A549 (cell line): ENCODE results near the gene RSRC1. TPM values are rescaled to one million over a fixed set of nuclear protein-coding genes. Genes with fewer than 3 reads are reported as not detected.

Experiments
- ATAC-seq, 2 experiments: fragments of 200-7000 bp in 1 of 2; fragments of >200 bp in 1 of 2; cut with Nextera tagmentation in 1 of 2; cut with Tn5 transposase in 1 of 2; 3 replicates each; pipeline versions ENCODE4 v1.8.0 to v1.9.1; 2018 to 2020; ENCODE audit warnings: mild to moderate bottlenecking in 1 of 2, moderate library complexity in 1 of 2
- CTCF ChIA-PET: fragments of 300-600 bp; sonication (Branson Sonifier 250); formaldehyde crosslinking; extraction: SDS; loops from one replicate; lab custom pipeline; 2021; ENCODE audit warnings: antibody characterized with exemption, inconsistent platforms; lab: Yijun Ruan, JAX
- POLR2A ChIA-PET: fragments of 350-600 bp; formaldehyde crosslinking; extraction: SDS; loops from one replicate; lab custom pipeline; 2021; ENCODE audit warnings: antibody characterized with exemption, inconsistent platforms; lab: Yijun Ruan, JAX
- DNase-seq, 2 experiments: peaks; one replicate each; pipeline versions ENCODE4 v3.0.0 to v3.0.0-alpha.2; 2011 to 2016; ENCODE audit warnings: low read depth in 1 of 2, low spot score in 1 of 2
- FAIRE-seq: peaks from 2 replicates; lab custom pipeline; 2011; peaks lifted over from hg19 to GRCh38; lab: Jason Lieb, UNC
- H3K27ac ChIP-seq, 2 experiments: fragments of >200 bp; sonication (Bioruptor Twin); formaldehyde crosslinking; 3 replicates each; pipeline ENCODE4 v1.5.1; 2016 to 2017
- H3K4me1 ChIP-seq: fragments of >200 bp; sonication (Bioruptor Twin); formaldehyde crosslinking; 3 replicates; pipeline ENCODE4 v1.6.1; 2016
- H3K4me2 ChIP-seq: fragments of >200 bp; sonication (Bioruptor Twin); formaldehyde crosslinking; 3 replicates; pipeline ENCODE4 v1.6.1; 2016
- H3K4me3 ChIP-seq: fragments of >200 bp; sonication (Bioruptor Twin); formaldehyde crosslinking; 3 replicates; pipeline ENCODE4 v1.5.1; 2016
- H3K9me3 ChIP-seq: fragments of >200 bp; sonication (Bioruptor Twin); formaldehyde crosslinking; 3 replicates; pipeline ENCODE4 v1.6.1; 2016
- ATOH8 ChIP-seq: fragments of 250-450 bp; sonication (Bioruptor Pico); IDR thresholded peaks from 2 replicates; pipeline ENCODE4 v1.5.0; 2020; ENCODE audit warnings: low read depth, mild to moderate bottlenecking, moderate library complexity
- BHLHE40 ChIP-seq: IDR thresholded peaks from 2 replicates; pipeline ENCODE4 v1.6.1; 2012; ENCODE audit warnings: low read depth, low read length, inconsistent platforms
- CBX8 ChIP-seq: fragments of 200-600 bp; sonication (generic); IDR thresholded peaks from 2 replicates; pipeline ENCODE4 v1.6.1; 2016
- CHD2 ChIP-seq: fragments of 150-350 bp; IDR thresholded peaks from 2 replicates; pipeline ENCODE4 v1.6.1; 2014; ENCODE audit warnings: low read length; ENCODE audit not compliant: partially characterized antibody
- E2F6 ChIP-seq: IDR thresholded peaks from 2 replicates; pipeline ENCODE4 v1.6.1; 2012; ENCODE audit warnings: low read depth, borderline replicate concordance
- EHMT2 ChIP-seq: fragments of 200-600 bp; sonication (generic); IDR thresholded peaks from 2 replicates; pipeline ENCODE4 v1.6.1; 2016; ENCODE audit warnings: antibody characterized with exemption, low read depth, mild to moderate bottlenecking, moderate library complexity
- ELK1 ChIP-seq: fragments of 150-350 bp; IDR thresholded peaks from 2 replicates; pipeline ENCODE4 v1.6.1; 2014; ENCODE audit warnings: low read depth, mild to moderate bottlenecking, low read length
- ESRRA ChIP-seq: fragments of 150-350 bp; IDR thresholded peaks from 2 replicates; pipeline ENCODE4 v1.6.1; 2014; ENCODE audit warnings: mild to moderate bottlenecking, low read length, borderline replicate concordance
- FOSB ChIP-seq: fragments of 250-450 bp; sonication (Bioruptor Pico); IDR thresholded peaks from 2 replicates; pipeline ENCODE4 v1.5.0; 2020; ENCODE audit warnings: mild to moderate bottlenecking, moderate library complexity
- FOXS1 ChIP-seq: fragments of 250-450 bp; sonication (Bioruptor Pico); IDR thresholded peaks from 2 replicates; pipeline ENCODE4 v1.5.0; 2020; ENCODE audit warnings: mild to moderate bottlenecking, moderate library complexity
- HEYL ChIP-seq: fragments of 250-450 bp; sonication (Bioruptor Pico); IDR thresholded peaks from 2 replicates; pipeline ENCODE4 v1.8.0; 2021; ENCODE audit warnings: mild to moderate bottlenecking, moderate library complexity
- HOXA7 ChIP-seq: fragments of 250-450 bp; sonication (Bioruptor Pico); IDR thresholded peaks from 2 replicates; pipeline ENCODE4 v1.5.0; 2020; ENCODE audit warnings: mild to moderate bottlenecking, moderate library complexity
- KDM1A ChIP-seq: fragments of 200-600 bp; sonication (generic); IDR thresholded peaks from 2 replicates; pipeline ENCODE4 v1.6.1; 2016; ENCODE audit warnings: low read depth, mild to moderate bottlenecking
- MAFK ChIP-seq: fragments of 450-650 bp; IDR thresholded peaks from 2 replicates; pipeline ENCODE4 v1.6.1; 2014; ENCODE audit not compliant: partially characterized antibody
- MAX ChIP-seq: IDR thresholded peaks from 2 replicates; pipeline ENCODE4 v1.6.1; 2012
- MAZ ChIP-seq: fragments of 150-350 bp; IDR thresholded peaks from 2 replicates; pipeline ENCODE4 v1.6.1; 2014; ENCODE audit warnings: antibody characterized with exemption, low read depth, low read length, borderline replicate concordance
- MYC ChIP-seq: IDR thresholded peaks from 2 replicates; pipeline ENCODE4 v1.6.1; 2012; ENCODE audit warnings: mild to moderate bottlenecking, inconsistent platforms, low read length, improper control_type of control experiment, borderline replicate concordance
- NPAS2 ChIP-seq: fragments of 250-450 bp; sonication (Bioruptor Pico); IDR thresholded peaks from 2 replicates; pipeline ENCODE4 v1.8.0; 2022; ENCODE audit warnings: mild to moderate bottlenecking, moderate library complexity, borderline replicate concordance
- NR3C1 ChIP-seq: fragments of >200 bp; sonication (Bioruptor Twin); formaldehyde crosslinking; IDR thresholded peaks from 3 replicates; pipeline ENCODE4 v1.6.1; 2017
- POLR2AphosphoS2 ChIP-seq: conservative IDR thresholded peaks from 2 replicates; pipeline ENCODE4 v1.6.1; 2012; ENCODE audit warnings: low read length, improper control_type of control experiment, inconsistent platforms
- RCOR1 ChIP-seq: fragments of 150-350 bp; IDR thresholded peaks from 2 replicates; pipeline ENCODE4 v1.6.1; 2014; ENCODE audit warnings: antibody characterized with exemption, low read length, low read depth
- RNF2 ChIP-seq: fragments of 200-600 bp; sonication (generic); IDR thresholded peaks from 2 replicates; pipeline ENCODE4 v1.6.1; 2016; ENCODE audit warnings: low read depth, mild to moderate bottlenecking, antibody characterized with exemption, moderate library complexity, borderline replicate concordance
- SREBF2 ChIP-seq: fragments of 450-650 bp; IDR thresholded peaks from 2 replicates; pipeline ENCODE4 v1.6.1; 2014; ENCODE audit warnings: mild to moderate bottlenecking, moderate library complexity
- TFCP2L1 ChIP-seq: fragments of 250-450 bp; sonication (Bioruptor Pico); IDR thresholded peaks from 2 replicates; pipeline ENCODE4 v1.5.0; 2021; ENCODE audit warnings: mild to moderate bottlenecking
- TP53 ChIP-seq: fragments of 250-450 bp; sonication (Bioruptor Pico); IDR thresholded peaks from 2 replicates; pipeline ENCODE4 v1.5.0; 2021; ENCODE audit warnings: mild to moderate bottlenecking, moderate library complexity
- ZC3H11A ChIP-seq: fragments of 450-650 bp; IDR thresholded peaks from 2 replicates; pipeline ENCODE4 v1.6.1; 2014; ENCODE audit warnings: antibody characterized with exemption, mild to moderate bottlenecking
- ZFP36 ChIP-seq: fragments of 450-650 bp; IDR thresholded peaks from 2 replicates; pipeline ENCODE4 v1.6.1; 2014; ENCODE audit warnings: borderline replicate concordance; ENCODE audit not compliant: partially characterized antibody
- WGBS: methylation state at CpG from one replicate; pipeline ENCODE4 v1.1.6; 2017; ENCODE audit errors: missing lambda C conversion rate; 5-methylcytosine and 5-hydroxymethylcytosine counted together
- polyA plus RNA-seq, 4 experiments: library from polyadenylated mRNA; depleted of rRNA in 3 of 4; stranded (reverse); fragments of >200 nt; fragmentation: RNase III in 1 of 4; extraction: RNeasy Plus Mini Kit Qiagen cat#74134 plus additional on column Dnase treatment in 1 of 4; gene quantifications; 2 replicates in 3 of 4; 3 replicates in 1 of 4; pipeline ENCODE4 v1.2.3, GENCODE V29; 2011 to 2017
- TF ChIP-seq, protein P1 (sequence below): fragments of 250-450 bp; sonication (Bioruptor Pico); IDR thresholded peaks from 2 replicates; pipeline ENCODE4 v1.5.0; 2021; ENCODE audit warnings: mild to moderate bottlenecking, moderate library complexity, borderline replicate concordance
- TF ChIP-seq, protein P2 (sequence below): fragments of 450-650 bp; IDR thresholded peaks from 2 replicates; pipeline ENCODE4 v1.6.1; 2014; ENCODE audit warnings: antibody characterized with exemption

RSRC1 gene
- polyA plus RNA-seq, 2 of the 4 experiments (the other 2 are of a cell fraction) = 17.5 to 52.2 TPM

DNA sequence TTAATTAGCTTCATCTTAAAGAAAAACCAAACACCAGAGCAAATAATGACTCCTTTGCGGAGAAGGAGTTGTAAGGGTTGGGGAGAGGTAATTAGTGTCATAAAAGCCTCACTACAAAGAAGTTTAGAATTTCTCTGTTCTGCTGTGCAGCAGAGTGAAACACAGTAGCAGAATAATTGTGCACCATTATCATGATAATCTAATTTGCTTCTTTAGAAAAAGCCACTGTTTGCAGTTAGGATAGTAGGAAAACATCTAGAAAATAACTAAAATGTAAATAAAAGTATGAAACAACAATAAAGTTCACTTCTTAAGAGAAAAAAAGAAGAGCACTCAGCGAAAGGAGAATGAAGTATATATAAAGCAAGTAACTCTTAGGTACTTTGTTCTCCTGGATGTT is 9.2 kb upstream of the RSRC1 start:
- POLR2A ChIA-PET = no interaction called here
- H3K27ac ChIP-seq = no peak overlapping the region
- no peaks in the 10 kb centered on the region for H3K9me3 ChIP-seq
- H3K4me3 ChIP-seq = no peak overlapping the region
- DNase-seq = no peak
- FAIRE-seq = no peak
- no peak overlapping the region for H3K4me2 ChIP-seq
- no peak for ATAC-seq
- TF ChIP-seq E2F6 (no peak), TP53 (CRISPR knock-in tag) (no peak), CBX8 (no peak), FOXS1 (no peak), MAX (no peak), POLR2AphosphoS2 (no peak), EHMT2 (no peak), FOSB (no peak), RCOR1 (no peak), HOXA7 (CRISPR knock-in tag) (no peak), MYC (no peak), ATOH8 (CRISPR knock-in tag) (no peak), MAFK (no peak), HEYL (CRISPR knock-in tag) (no peak), ESRRA (no peak), CHD2 (no peak)
- TF ChIP-seq, protein P1, sequence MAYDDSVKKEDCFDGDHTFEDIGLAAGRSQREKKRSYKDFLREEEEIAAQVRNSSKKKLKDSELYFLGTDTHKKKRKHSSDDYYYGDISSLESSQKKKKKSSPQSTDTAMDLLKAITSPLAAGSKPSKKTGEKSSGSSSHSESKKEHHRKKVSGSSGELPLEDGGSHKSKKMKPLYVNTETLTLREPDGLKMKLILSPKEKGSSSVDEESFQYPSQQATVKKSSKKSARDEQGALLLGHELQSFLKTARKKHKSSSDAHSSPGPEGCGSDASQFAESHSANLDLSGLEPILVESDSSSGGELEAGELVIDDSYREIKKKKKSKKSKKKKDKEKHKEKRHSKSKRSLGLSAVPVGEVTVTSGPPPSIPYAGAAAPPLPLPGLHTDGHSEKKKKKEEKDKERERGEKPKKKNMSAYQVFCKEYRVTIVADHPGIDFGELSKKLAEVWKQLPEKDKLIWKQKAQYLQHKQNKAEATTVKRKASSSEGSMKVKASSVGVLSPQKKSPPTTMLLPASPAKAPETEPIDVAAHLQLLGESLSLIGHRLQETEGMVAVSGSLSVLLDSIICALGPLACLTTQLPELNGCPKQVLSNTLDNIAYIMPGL (CRISPR knock-in tag) = no peak
- TF ChIP-seq, protein P2, sequence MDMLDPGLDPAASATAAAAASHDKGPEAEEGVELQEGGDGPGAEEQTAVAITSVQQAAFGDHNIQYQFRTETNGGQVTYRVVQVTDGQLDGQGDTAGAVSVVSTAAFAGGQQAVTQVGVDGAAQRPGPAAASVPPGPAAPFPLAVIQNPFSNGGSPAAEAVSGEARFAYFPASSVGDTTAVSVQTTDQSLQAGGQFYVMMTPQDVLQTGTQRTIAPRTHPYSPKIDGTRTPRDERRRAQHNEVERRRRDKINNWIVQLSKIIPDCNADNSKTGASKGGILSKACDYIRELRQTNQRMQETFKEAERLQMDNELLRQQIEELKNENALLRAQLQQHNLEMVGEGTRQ = no peak
- 65% methylated on average over 2 of the region's 2 CpGs for WGBS
- H3K4me1 ChIP-seq = 0 out of 3 replicates have a peak, but pooled peaks cover 6% of the 10 kb centered on the region
- CTCF ChIA-PET = interaction anchor here (0.5 kb wide), 1 partner anchor 34 kb away, joined by 4 read pairs; no protein-coding TSS in a partner anchor

- Histone ChIP-seq H3K27ac (no peak overlapping the region), H3K9me3 (no peaks in the 10 kb centered on the region), H3K4me1 (0 out of 3 replicates have a peak, but pooled peaks cover 6% of the 10 kb centered on the region), H3K4me2 (no peak overlapping the region), H3K4me3 (no peak overlapping the region)
- FAIRE-seq (no peak), DNase-seq (no peak), ATAC-seq (no peak)
- CTCF ChIA-PET = no interaction called here
- WGBS = 72% methylated on average over 14 of the region's 14 CpGs
- POLR2A ChIA-PET = no interaction called here
- no peak for TF ChIP-seq BHLHE40
- TF ChIP-seq ELK1 = no peak
- no peak for TF ChIP-seq ZFP36
- TF ChIP-seq MAZ = no peak
- no peak for TF ChIP-seq NR3C1
- no peak for TF ChIP-seq SREBF2
- no peak for TF ChIP-seq TP53 (CRISPR knock-in tag)
- TF ChIP-seq CHD2 = no peak
- no peak for TF ChIP-seq KDM1A
- no peak for TF ChIP-seq E2F6
- no peak for TF ChIP-seq FOXS1
- no peak for TF ChIP-seq NPAS2 (CRISPR knock-in tag)
- TF ChIP-seq MAFK = no peak
- no peak for TF ChIP-seq ZC3H11A
- no peak for TF ChIP-seq RNF2
- no peak for TF ChIP-seq TFCP2L1
- TF ChIP-seq MYC = no peak
These were observed 8.3 kb upstream of the RSRC1 start for GRCh38 chr3:158101335-158102241.
